Measurements from ENCODE around the gene HOXA11.

The HOXA11 gene

DNA sequence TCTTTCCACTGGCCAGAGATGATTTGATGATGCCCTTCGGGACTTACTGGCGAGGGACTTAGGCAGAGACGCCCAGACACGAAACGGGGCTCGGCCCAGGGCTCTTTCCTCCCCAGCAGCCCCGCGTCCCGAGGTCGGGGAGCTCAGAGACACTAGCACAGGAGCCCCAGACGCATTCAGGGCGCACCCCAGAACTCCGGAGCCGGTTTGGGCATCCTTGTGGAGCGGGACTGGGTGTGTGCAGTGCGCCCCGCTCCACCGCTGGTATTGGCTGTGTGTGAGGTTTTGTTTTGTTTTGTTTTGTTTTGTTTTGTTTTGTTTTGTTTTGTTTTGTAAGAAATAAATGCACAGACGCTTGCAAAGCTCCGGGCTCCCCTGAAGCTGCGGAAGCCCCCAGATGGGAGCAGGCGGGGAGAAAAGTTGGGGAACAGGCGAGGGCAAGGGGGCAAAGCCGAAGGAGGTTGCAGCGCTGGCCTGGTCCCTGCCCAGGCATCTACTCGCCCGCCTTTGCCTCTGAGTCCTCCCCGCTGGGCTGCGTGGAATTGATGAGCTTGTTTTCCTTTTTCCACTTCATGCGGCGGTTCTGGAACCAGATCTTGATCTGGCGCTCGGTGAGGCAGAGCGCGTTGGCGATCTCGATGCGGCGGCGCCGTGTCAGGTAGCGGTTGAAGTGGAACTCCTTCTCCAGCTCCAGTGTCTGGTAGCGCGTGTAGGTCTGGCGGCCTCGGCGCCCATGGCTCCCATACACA lies 39.7 kb downstream of the HOXA11 start:
- DNase-seq (ENCODE audit: low read depth) = no peak

DNA sequence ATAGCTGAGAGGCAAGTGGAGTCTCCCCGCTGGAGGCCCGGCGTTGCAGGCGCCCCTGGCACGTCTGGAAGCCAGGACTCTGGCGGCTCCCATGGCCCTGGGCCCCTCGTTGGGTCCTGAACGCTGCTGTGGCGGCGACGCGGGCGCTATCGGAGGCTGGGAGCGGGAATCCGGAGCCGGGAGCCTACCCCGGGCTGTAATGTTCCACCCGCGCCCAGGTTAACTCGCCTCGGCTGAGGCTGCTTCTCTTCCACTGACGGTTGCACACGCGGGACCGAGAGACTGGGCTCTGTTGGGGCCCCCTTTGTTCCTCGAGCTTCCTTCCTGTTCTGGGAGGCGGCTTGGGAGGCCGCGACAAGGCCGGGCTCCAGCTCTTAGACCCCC lies 40.3 kb downstream of the HOXA11 start:
- DNase-seq (ENCODE audit: low read depth) = no peak
- TF ChIP-seq, protein P1, sequence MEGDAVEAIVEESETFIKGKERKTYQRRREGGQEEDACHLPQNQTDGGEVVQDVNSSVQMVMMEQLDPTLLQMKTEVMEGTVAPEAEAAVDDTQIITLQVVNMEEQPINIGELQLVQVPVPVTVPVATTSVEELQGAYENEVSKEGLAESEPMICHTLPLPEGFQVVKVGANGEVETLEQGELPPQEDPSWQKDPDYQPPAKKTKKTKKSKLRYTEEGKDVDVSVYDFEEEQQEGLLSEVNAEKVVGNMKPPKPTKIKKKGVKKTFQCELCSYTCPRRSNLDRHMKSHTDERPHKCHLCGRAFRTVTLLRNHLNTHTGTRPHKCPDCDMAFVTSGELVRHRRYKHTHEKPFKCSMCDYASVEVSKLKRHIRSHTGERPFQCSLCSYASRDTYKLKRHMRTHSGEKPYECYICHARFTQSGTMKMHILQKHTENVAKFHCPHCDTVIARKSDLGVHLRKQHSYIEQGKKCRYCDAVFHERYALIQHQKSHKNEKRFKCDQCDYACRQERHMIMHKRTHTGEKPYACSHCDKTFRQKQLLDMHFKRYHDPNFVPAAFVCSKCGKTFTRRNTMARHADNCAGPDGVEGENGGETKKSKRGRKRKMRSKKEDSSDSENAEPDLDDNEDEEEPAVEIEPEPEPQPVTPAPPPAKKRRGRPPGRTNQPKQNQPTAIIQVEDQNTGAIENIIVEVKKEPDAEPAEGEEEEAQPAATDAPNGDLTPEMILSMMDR (IDR thresholded peaks at IDR 0.05; ENCODE audit: control insufficient read depth, extremely low read depth, insufficient read depth) = no peak
- H3K4me3 ChIP-seq (ENCODE audit: low read depth, low read length) = no peak overlapping the region

More for the DNA sequence above, 39.7 kb downstream of the HOXA11 start:
- TF ChIP-seq, protein P1 (IDR thresholded peaks at IDR 0.05; ENCODE audit: control insufficient read depth, extremely low read depth, insufficient read depth) = no peak
- H3K4me3 ChIP-seq (ENCODE audit: low read depth, low read length) = no peak overlapping the region

DNA sequence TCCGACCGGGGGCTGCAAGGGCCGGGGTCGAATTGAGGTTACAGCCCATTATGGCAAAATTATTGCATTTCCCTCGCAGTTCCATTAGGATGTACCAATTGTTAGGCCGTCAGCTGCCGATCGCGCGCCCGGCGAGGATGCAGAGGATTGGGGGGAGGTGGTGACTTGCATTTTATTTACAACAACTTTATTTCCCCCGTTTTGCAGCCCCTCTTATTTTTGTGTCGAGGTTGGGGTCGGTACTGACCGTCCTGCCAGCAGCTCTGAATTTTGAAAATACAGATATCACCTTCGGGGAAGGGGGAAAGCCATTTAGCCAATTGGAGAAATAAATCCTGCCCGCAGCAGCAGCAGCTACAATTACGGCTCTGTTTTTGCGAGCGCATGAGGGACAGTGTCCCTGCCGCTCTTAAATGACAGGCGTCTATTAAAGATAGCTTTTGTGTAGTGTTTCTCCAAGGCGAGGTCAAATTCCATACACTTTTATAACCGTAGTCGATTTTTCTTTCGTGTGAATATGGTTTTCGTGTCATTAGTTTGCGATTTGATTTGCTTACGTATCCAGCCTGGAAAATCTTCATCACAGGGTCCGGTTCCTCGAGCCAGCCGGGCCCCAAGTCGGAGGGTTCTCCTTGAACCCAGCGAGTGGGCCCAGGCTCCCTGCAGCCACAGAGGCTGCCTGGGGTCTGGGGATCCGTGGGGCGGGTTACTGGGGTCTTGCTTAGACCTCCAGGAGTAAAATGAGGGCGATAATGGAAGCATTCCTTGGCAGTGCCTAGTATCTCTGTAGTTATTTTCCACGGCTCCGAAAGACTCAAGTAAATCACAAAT lies 40.9 kb downstream of the HOXA11 start:
- no peak for DNase-seq (ENCODE audit: low read depth)
- no peak overlapping the region for H3K4me3 ChIP-seq (ENCODE audit: low read depth, low read length)

DNA sequence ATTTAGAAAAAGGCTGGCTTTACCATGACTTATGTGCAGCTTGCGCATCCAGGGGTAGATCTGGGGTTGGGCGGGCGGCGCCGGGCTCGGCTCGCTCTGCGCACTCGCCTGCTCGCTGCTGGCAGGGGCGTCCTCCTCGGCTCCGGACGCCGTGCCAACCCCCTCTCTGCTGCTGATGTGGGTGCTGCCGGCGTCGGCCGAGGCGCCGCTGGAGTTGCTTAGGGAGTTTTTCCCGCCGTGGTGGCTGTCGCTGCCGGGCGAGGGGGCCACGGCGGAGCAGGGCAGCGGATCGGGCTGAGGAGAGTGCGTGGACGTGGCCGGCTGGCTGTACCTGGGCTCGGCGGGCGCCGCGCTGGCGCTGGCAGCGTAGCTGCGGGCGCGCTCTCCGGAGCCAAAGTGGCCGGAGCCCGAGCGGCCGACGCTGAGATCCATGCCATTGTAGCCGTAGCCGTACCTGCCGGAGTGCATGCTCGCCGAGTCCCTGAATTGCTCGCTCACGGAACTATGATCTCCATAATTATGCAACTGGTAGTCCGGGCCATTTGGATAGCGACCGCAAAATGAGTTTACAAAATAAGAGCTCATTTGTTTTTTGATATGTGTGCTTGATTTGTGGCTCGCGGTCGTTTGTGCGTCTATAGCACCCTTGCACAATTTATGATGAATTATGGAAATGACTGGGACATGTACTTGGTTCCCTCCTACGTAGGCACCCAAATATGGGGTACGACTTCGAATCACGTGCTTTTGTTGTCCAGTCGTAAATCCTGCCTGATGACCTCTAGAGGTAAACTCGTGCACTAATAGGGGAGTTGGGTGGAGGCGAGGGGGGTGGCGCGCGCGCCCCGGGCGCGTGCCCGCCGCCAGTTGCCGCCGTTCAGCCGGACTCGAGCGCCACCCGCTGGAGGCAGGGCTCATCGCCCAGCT lies 41.7 kb downstream of the HOXA11 start, which contains the start of gene HOXA5:
TSS of gene HOXA5 (minus strand) at position 659 of the 927 bp plus-strand sequence. CDS start at position 585, 74 bp downstream.
- DNase-seq (ENCODE audit: low read depth) = no peak
- no peak within 1 kb of the TSS for H3K4me3 ChIP-seq (ENCODE audit: low read depth, low read length)
- TF ChIP-seq, protein P1 (IDR thresholded peaks at IDR 0.05; ENCODE audit: control insufficient read depth, extremely low read depth, insufficient read depth) = no peak

More for the DNA sequence above, 40.9 kb downstream of the HOXA11 start:
- TF ChIP-seq, protein P1 (IDR thresholded peaks at IDR 0.05; ENCODE audit: control insufficient read depth, extremely low read depth, insufficient read depth) = no peak

DNA sequence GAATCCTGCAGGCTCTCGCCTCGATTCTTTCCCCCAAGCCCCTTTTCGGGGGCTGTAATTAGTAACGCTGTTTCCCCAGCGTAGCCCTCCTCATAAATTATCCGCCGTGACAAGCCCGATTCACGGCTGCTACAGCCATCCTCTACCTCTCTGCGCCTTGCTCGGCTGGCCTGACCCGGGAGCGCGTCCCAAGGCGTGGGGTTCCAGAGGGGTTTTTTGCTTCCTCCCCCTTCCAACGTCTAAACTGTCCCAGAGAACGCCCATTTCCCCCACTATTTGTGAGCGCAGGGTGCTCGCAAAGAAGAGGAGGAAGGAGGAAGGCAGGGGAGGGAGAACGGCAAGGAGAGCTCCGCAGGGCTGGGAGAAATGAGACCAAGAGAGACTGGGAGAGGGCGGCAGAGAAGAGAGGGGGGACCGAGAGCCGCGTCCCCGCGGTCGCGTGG lies 42.4 kb downstream of the HOXA11 start:
- no peak overlapping the region for H3K4me3 ChIP-seq (ENCODE audit: low read depth, low read length)
- TF ChIP-seq, protein P1 (IDR thresholded peaks at IDR 0.05; ENCODE audit: control insufficient read depth, extremely low read depth, insufficient read depth) = no peak
- no peak for DNase-seq (ENCODE audit: low read depth)

DNA sequence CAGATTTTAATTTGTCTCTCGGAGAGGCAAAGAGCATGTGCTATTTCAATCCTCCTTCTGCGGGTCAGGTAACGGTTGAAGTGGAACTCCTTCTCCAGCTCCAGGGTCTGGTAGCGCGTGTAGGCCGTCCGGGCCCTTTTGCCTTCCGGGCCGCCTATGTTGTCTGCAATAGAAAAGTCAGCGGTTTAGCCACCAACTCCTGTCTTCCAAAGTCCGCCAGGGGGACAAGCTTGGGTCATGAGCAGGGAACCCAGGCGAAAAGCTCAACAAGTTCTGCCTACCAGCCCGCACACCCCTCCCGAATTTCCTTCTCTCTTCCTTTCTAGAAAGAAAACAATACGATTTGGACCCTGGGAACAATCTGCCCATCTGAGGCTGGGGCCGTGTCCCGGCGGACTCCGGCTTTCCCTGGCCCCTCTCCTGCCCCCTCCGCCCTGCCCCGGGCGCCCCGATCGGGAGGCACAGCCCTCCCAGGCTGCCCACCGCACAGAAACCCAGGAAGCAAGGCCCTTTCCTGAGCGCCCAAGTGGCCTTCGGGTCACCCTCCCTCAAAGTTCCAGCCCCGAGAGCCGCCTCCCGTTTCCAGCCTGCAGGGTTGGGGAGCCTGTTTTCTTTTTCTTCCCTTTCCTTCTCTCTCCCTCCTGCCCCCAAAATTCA lies 43.0 kb downstream of the HOXA11 start:
- no peak overlapping the region for H3K4me3 ChIP-seq (ENCODE audit: low read depth, low read length)
- DNase-seq (ENCODE audit: low read depth) = no peak
- TF ChIP-seq, protein P1 (IDR thresholded peaks at IDR 0.05; ENCODE audit: control insufficient read depth, extremely low read depth, insufficient read depth) = no peak
